GM18517 (cell line): Measurements from ENCODE around the gene PODXL.

Experiments
- ATAC-seq: cut with Tn5 transposase; IDR thresholded peaks from one replicate; pipeline ENCODE4 v1.9.1; 2021; ENCODE audit warnings: mild to moderate bottlenecking, moderate library complexity; ENCODE audit not compliant: unreplicated experiment

Gene PODXL

GRCh38 chr7:131556053-131556908 is at the start of gene PODXL:
Gene PODXL, minus strand, starts transcription at chr7:131556628. Its CDS starts 269 bp downstream, at chr7:131556359.
- ATAC-seq, result peak; percentile 59

GRCh38 chr7:131605280-131605878 is 49.0 kb upstream of the PODXL start:
- ATAC-seq, result no peak

GRCh38 chr7:131604841-131605279 is 48.4 kb upstream of the PODXL start:
- no peak for ATAC-seq

- no peak for ATAC-seq
These were observed 47.5 kb upstream of the PODXL start for GRCh38 chr7:131603932-131604331.

- ATAC-seq, result no peak
These were observed 46.6 kb upstream of the PODXL start for GRCh38 chr7:131602994-131603372.

- ATAC-seq, result no peak
These were observed 46.0 kb upstream of the PODXL start for GRCh38 chr7:131602304-131602993.

GRCh38 chr7:131600085-131600881 is 43.9 kb upstream of the PODXL start:
- no peak for ATAC-seq

GRCh38 chr7:131596785-131597184 is 40.4 kb upstream of the PODXL start:
- ATAC-seq, result no peak

- no peak for ATAC-seq
These were observed 39.3 kb upstream of the PODXL start for GRCh38 chr7:131595699-131596098.

- ATAC-seq, result no peak
These were observed 35.4 kb upstream of the PODXL start for GRCh38 chr7:131591687-131592319.

- ATAC-seq, result no peak
These were observed 31.0 kb upstream of the PODXL start for GRCh38 chr7:131587315-131587923.

GRCh38 chr7:131586759-131587158 is 30.3 kb upstream of the PODXL start:
- no peak for ATAC-seq

- ATAC-seq, result no peak
These were observed 29.8 kb upstream of the PODXL start for GRCh38 chr7:131586259-131586658.

GRCh38 chr7:131583430-131583829 is 27.0 kb upstream of the PODXL start:
- no peak for ATAC-seq

GRCh38 chr7:131581241-131582051 is 25.0 kb upstream of the PODXL start:
- no peak for ATAC-seq

- no peak for ATAC-seq
These were observed 22.2 kb upstream of the PODXL start for GRCh38 chr7:131578602-131579001.

- no peak for ATAC-seq
These were observed 18.3 kb upstream of the PODXL start for GRCh38 chr7:131574741-131575140.

GRCh38 chr7:131570401-131570800 is 14.0 kb upstream of the PODXL start:
- no peak for ATAC-seq

- no peak for ATAC-seq
These were observed 12.5 kb upstream of the PODXL start for GRCh38 chr7:131568970-131569369.
